Measurements from ENCODE around the gene CEP104. TPM values are rescaled to one million over a fixed set of nuclear protein-coding genes. Genes with fewer than 3 reads are reported as not detected.

CEP104 gene
- total and polyA plus RNA-seq, 8 donors: 7.0 to 128 (median 28.7) TPM

- peaks cover 63 to 100% (median 94%) of the 10 kb centered on the region in 4 donors for H3K36me3 ChIP-seq
- H3K4me3 ChIP-seq: no peak overlapping the region
- H3K27ac ChIP-seq: no peak overlapping the region
- peaks cover 6 to 26% (median 15%) of the 10 kb centered on the region in 4 donors for H3K4me1 ChIP-seq
- H3K9me3 ChIP-seq: no peaks in the 10 kb centered on the region
- 77 to 85% (median 82%) methylated on average over 14 of the region's 14 CpGs for WGBS, 5 donors
- intact Hi-C loops (cut with DNase I; ENCODE audit: low total_unique reads): no loop called here
- no peak for TF ChIP-seq EP300 (IDR thresholded peaks at IDR 0.05)
- peak in 1 of 7 experiments; percentile 8 for TF ChIP-seq CTCF (IDR thresholded peaks at IDR 0.05)
- H3K27me3 ChIP-seq: no peaks in the 10 kb centered on the region
- DNase-seq: no peak
These were observed 71.4 kb downstream of the CEP104 start for GRCh38 chr1:3785456-3786157.

GRCh38 chr1:3785045-3785444, 72.0 kb downstream of the CEP104 start:
- Histone ChIP-seq H3K27me3 (no peaks in the 10 kb centered on the region), H3K27ac (no peak overlapping the region), H3K9me3 (no peaks in the 10 kb centered on the region), H3K36me3 (peaks cover 69 to 100% (median 95%) of the 10 kb centered on the region in 4 donors), H3K4me3 (no peak overlapping the region), H3K4me1 (peaks cover 0 to 20% (median 9%) of the 10 kb centered on the region in 4 donors)
- TF ChIP-seq POLR2AphosphoS5 (IDR thresholded peaks at IDR 0.05) (no peak), CTCF (IDR thresholded peaks at IDR 0.05) (no peak), POLR2A (IDR thresholded peaks at IDR 0.05) (no peak), EP300 (IDR thresholded peaks at IDR 0.05) (no peak)
- DNase-seq: peak in 1 of 2 donors; percentile 45
- WGBS, 5 donors: 72 to 83% (median 79%) methylated on average over 13 of the region's 13 CpGs
- intact Hi-C loops (cut with DNase I; ENCODE audit: low total_unique reads): no loop called here

DNA sequence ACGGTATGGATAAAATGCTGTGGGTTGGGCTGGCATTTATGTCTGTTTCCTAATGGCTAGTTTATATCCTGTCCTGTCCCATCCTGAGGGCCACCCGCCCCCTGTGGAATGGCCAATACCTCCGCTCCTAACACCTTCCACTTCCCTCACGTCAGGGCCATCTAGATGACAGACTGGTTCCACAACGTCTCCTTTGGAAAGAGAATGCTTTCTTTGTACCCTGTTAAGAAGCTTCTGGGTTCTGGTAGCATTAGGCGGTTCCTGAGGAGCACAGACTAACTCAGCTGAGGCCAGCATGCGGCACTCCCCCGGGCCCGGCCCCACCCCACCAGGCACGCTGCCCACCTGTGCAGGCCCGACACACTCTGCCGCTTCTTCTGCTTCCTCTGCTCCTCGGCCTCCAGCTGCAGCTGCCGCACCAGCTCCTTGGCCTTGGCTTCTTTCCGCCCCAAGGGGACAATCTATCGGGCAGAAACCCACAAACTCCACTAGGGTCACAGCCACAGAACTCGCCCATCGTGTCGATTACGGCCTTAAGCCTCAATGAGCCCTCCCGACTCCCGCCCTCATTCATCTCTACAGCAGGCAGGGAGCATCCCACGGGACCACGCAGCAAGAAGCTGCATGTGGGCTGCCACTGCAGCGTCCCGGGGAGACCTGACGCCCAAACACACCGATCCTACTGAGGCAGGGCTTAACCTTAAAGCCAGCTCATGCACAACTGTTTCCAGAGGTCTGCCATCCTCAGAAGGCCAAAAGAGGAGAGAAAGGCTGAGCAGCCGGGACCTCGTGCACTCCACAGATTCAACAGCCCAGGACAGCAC, 73.1 kb downstream of the CEP104 start:
- H3K36me3 ChIP-seq: peaks cover 77 to 100% (median 99%) of the 10 kb centered on the region in 4 donors
- H3K27ac ChIP-seq: no peak overlapping the region
- H3K9me3 ChIP-seq: no peaks in the 10 kb centered on the region
- no peak for DNase-seq
- TF ChIP-seq EP300 (IDR thresholded peaks at IDR 0.05) (no peak), POLR2A (IDR thresholded peaks at IDR 0.05) (no peak), POLR2AphosphoS5 (IDR thresholded peaks at IDR 0.05) (no peak), CTCF (IDR thresholded peaks at IDR 0.05) (no peak)
- 93 to 96% (median 94%) methylated on average over 30 of the region's 30 CpGs for WGBS, 5 donors
- intact Hi-C loops (cut with DNase I; ENCODE audit: low total_unique reads): no loop called here
- H3K4me3 ChIP-seq: no peak overlapping the region
- no peaks in the 10 kb centered on the region for H3K27me3 ChIP-seq
- H3K4me1 ChIP-seq: peaks cover 0 to 8% (median 2%) of the 10 kb centered on the region in 4 donors

- no peaks in the 10 kb centered on the region for H3K9me3 ChIP-seq
- no peak overlapping the region for H3K27ac ChIP-seq
- no peaks in the 10 kb centered on the region for H3K27me3 ChIP-seq
- H3K36me3 ChIP-seq: peaks cover 65 to 83% (median 80%) of the 10 kb centered on the region in 4 donors
- DNase-seq: no peak
- no peak overlapping the region for H3K4me3 ChIP-seq
- intact Hi-C loops (cut with DNase I; ENCODE audit: low total_unique reads): no loop called here
- peaks cover 5 to 7% (median 6%) of the 10 kb centered on the region in 4 donors for H3K4me1 ChIP-seq
- 82 to 89% (median 87%) methylated on average over 21 of the region's 21 CpGs for WGBS, 5 donors
- TF ChIP-seq CTCF (IDR thresholded peaks at IDR 0.05): no peak
- TF ChIP-seq EP300 (IDR thresholded peaks at IDR 0.05): no peak
- TF ChIP-seq POLR2A (IDR thresholded peaks at IDR 0.05): no peak
- TF ChIP-seq POLR2AphosphoS5 (IDR thresholded peaks at IDR 0.05): no peak
These were observed 76.1 kb downstream of the CEP104 start for GRCh38 chr1:3780901-3781300.

Data from stomach (tissue), 9 donors.